Inflammatory macrophage treated with lipopolysaccharide for 4 hours (primary cell): ENCODE data around the gene HLA-DOA.
A peak's percentile ranks its signal among the peaks of the same experiment; 100 is the strongest.

Experiments used
- DNase-seq: peaks from one replicate; pipeline ENCODE4 v3.0.0-alpha.2; 2020

Gene HLA-DOA

GRCh38 chr6:33015798-33016197 is 6.4 kb upstream of the HLA-DOA start:
- no peak for DNase-seq

DNA sequence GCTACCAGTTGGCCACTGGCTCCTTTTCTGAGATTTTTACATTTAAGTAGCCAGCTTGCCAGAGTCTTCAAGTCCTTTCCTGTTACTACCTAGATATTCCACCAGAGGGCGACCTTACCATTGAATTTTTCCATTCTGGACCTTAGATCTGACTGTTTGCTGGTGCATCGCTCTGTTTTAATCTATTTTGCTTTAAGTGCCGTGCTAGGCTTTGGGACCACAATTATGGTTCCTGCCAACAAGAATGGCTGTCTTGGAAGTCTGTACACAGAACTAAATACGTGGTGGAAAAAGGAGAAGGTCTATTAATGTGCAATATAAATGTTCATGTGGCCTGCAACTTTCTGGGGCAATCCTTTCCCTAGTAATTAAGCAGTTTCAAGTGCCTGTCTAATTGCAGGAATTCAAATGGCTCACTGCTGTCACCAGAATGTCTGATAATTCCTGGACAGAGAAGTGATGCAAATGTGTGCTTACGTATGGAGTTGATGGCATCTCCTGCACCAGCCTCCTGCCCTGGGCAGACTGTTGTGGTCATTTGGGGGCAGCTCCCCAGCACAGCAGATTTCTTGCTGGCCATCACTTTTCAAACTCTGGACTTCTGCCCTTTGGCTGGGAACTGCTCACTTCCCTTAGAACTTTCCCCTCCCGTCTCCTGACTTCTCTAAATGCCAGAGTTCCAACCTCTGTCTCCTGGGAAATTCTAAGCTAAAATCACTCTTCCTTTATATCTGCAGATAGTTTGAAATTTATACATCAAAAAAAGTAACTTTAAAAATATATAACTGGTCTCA is 5.6 kb upstream of the HLA-DOA start:
- DNase-seq: peak; percentile 81

DNA sequence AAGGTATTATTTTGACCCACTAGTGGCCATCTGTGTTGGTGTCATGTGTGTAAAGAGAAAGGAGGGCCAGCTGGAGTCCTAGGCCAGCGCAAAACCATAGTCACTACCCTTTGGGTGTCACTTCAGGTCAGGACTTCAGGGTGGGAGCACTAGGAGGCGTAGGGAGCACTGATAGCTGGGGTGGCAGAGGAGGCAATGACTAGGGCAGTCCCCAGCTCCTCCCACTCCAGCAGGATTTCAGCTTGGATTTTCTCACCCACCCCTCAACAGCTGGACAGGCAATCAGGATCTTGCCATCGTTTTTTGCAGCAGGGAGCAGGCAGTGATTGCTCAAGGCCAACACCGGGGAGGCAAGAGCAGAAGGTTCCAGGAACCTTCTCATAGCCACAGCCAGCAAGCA is 4.2 kb upstream of the HLA-DOA start:
- DNase-seq: no peak

GRCh38 chr6:33010356-33010755 is 965 bp upstream of the HLA-DOA start:
- DNase-seq: no peak

- no peak for DNase-seq
Observed at GRCh38 chr6:33007831-33008400, 1.5 kb downstream of the HLA-DOA start.

DNA sequence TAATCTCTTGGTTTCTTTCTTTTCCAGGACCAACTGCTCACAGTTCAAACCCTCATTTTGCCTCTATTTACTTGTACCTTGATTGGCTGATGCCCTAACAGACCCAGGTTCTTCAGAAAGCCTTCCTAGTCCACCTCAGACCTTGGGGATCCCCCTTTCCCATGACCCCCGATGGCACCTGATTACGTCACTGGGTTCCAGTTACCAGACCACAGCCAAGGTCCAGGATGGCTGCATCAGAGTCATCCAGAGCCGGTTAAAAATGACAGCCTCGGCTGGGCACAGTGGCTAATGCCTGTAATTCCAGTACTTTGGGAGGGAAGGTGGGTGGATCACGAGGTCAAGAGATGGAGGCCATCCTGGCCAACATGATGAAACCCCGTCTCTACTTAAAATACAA is 4.5 kb downstream of the HLA-DOA start:
- no peak for DNase-seq

DNA sequence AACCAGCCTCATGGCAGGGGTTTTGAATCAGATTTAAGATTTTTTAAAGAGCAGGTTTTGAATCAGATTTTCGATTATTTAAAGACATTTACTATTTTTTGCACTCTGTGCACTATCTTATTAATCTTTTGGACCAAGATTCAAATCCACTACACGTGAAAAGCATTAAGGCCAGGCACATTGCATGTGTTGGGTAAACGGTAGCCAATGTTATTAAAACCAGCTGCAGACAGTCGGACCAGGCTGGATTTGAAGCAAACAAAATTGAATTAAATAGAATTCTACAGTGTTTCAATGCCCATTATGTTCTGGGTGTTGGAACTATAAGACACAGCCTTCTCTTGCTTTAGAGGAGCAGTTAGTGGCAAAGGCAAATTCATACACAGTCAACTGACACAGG is 7.7 kb downstream of the HLA-DOA start:
- no peak for DNase-seq

- peak; percentile 29 for DNase-seq
Observed at GRCh38 chr6:33000055-33000454, 9.3 kb downstream of the HLA-DOA start.

GRCh38 chr6:32995448-32995847 is 13.9 kb downstream of the HLA-DOA start:
- DNase-seq: no peak

DNA sequence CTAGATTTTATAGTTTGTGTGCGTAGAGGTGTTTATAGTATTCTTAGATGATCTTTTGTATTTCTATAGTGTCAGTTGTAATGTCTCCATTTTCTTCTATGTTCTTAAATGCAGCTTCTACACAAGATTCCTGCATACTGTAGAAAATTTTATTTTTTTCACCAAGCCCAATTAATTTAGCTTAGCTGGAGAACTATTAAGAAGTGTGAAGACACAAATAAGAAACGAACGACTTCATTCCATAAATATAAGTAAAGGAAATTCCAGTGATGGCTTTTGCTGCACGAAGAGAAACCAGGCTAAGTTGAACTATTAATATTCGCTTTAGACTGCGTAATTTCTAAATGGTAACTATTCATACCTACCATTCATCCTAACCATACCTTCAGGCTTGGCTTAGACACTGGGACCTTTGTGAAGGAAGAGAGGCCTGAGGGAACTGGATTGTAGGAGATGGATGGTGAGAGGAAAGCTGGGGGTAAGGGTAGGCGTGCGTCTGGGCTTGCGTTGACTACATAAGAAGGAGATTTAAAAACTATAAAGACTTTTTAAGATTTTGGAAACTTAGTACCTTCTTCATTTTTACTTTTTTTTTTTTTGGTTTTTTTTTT is 15.9 kb downstream of the HLA-DOA start:
- DNase-seq: no peak

- no peak for DNase-seq
Observed at GRCh38 chr6:32991972-32992371, 17.4 kb downstream of the HLA-DOA start.

- DNase-seq: peak; percentile 59
Observed at GRCh38 chr6:32989368-32989767, 20.0 kb downstream of the HLA-DOA start.

- DNase-seq: peak; percentile 74
Observed at GRCh38 chr6:32984622-32985389, 24.6 kb downstream of the HLA-DOA start.

DNA sequence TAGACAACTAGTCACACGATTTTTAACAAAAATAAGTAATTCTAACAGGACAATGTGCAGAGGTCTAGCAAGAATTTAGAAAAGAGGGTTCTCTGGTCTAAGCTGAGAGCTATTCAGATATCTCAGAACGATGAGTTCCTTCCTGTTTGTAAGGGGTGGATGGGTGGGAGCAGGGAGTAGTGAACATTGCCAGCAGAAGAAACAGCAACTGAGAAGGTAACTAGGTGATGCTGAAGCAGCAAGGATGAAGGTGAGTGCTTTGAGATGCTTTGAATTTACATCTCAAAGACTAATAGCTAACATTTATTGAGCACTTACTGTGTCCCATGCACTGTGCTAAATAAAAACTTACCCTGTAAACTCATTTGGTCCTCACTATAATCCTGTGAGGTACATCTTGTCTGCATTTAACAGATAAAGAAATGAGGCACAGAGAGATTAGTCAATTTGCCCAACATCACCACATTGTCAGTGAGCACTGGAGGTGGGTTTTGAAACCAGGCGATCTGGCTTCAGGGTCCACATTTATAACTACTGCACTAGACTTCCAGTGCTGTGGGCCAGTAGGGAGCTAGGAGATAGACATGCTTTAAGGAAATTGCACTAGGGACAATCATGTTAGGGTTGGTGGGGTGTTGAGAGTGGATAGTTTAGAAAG is 25.3 kb downstream of the HLA-DOA start:
- no peak for DNase-seq

DNA sequence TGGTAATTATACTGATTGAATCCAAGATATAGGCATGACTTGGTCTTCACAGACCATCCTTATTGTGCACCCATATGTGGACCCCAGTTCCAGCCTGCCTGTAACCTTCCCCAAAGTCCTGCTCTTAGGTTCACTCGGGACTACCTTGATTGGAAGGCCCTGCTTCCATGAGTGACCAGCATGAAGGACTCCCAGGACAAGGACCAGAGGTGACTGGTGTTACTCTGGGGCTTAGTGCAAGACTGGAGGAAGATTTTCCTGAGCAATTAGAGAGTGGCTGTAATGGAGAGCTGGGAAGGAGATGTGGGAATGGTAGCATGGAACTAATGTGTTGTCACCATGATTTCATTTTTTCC is 25.9 kb downstream of the HLA-DOA start:
- DNase-seq: no peak

GRCh38 chr6:32982702-32983492 is 26.5 kb downstream of the HLA-DOA start:
- DNase-seq: no peak

DNA sequence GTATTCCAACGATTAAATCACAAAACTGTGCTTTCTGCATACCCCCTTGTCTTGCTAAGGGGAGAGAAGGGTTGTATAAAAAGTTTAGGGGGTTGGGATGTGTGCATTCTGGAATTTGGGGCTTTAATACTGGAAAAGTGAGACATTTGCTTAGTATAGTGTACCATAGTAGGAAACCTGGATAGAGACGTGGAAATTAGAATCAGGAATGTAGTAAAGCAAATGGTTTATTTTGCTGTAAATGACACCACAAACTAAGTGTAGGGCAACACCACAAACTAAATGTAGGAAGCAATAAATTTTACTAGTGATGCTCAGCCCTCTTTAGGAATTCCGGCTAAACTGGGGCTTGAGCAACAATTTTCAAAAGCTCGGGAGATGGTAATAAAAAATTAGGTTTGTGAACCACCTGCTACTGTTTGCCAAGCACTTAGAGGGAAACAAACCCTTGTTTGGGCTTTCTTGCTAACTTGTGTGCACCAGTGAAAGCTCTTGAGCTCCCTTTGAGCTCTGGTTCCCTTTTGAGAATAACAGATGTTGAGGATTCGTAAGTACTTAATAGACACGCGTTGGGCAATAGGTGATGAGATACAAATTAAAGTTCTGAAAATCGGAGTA is 27.2 kb downstream of the HLA-DOA start:
- DNase-seq: no peak

DNA sequence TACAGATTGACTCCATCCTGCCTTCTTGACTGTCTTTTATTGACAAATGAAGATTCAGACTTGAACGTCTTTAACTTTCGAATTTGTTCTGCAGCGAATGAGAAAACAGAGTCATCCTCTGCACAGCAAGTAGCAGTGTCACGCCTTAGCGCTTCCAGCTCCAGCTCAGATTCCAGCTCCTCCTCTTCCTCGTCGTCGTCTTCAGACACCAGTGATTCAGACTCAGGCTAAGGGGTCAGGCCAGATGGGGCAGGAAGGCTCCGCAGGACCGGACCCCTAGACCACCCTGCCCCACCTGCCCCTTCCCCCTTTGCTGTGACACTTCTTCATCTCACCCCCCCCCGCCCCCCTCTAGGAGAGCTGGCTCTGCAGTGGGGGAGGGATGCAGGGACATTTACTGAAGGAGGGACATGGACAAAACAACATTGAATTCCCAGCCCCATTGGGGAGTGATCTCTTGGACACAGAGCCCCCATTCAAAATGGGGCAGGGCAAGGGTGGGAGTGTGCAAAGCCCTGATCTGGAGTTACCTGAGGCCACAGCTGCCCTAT is 28.8 kb downstream of the HLA-DOA start:
- no peak for DNase-seq

- no peak for DNase-seq
Observed at GRCh38 chr6:32979720-32980487, 29.5 kb downstream of the HLA-DOA start.

- DNase-seq: no peak
Observed at GRCh38 chr6:32977953-32978324, 31.5 kb downstream of the HLA-DOA start.
